Stimulated activated CD4-positive, alpha-beta T cell treated with anti-CD3 and anti-CD28 coated beads, TNF-alpha, amount 100 ng/mL, for 4 hours (primary cell): ENCODE results near the gene POTEF.
"Not testable (repeated sequence)": the region's sequence is repeated elsewhere in the genome, so short reads cannot be mapped to it uniquely, and the experiment has no call there.

Source experiments
- DNase-seq, 3 experiments: peaks; one replicate each; pipeline ENCODE4 v3.0.0-alpha.2; 2020; ENCODE audit warnings: low read depth in 3 of 3

Gene POTEF

DNA sequence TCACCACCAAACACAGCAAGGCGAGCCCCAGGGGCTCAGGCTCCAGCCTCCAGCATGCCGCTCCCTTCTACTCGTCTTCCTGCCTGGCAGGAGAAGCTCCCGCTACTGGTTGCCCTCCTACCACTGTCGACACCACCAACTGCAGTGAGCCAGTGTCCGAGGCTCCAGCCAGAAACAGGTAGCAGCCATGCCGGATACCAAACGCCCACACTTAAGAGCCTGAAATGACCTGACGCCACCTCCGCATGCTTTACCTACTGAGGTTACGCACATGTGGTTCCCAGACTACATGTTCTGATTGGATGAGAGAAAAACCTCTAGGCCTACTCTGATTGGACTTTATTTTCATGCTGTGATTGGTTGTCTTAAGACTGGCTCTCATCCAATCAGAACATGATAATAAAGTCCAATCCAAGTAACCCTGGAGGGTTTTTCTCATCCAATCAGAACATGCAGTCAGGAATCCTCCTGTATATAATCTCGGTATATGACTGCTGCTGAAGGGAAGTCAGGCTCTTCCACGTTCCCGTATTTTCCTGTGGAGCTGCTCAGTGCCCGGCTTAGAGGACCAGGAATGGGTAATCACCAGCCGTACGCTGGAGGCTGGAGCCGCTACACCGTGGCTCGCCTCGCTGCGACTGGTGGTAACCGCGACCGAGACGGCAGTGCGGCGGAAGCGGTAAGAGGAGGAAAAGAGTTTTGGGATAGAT is at the start of gene POTEF:
TSS of gene POTEF (minus strand) at position 103 of the 710 bp plus-strand sequence. CDS start 8,707 bp downstream, outside the sequence.
- DNase-seq = not testable (repeated sequence)

DNA sequence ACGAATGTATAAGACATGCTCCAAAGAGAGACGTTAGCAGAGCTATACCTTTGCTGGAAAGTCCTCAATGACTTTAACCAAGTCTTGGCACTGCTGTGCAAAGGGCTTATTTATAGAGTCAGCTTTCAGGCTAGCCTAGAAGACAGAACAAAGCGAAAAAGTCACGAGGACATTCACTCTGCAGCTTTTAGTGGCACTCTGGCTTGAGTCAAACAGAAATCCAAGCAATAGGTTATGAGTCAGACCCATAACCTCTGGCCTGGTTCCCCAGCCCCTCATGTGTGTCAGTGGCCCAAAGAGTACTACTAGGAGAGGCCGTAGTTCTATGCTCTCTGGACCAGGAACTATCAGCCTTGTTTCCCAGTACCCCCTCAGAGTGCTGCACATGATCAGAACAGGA is 45.8 kb upstream of the POTEF start:
- DNase-seq = not testable (repeated sequence)

DNA sequence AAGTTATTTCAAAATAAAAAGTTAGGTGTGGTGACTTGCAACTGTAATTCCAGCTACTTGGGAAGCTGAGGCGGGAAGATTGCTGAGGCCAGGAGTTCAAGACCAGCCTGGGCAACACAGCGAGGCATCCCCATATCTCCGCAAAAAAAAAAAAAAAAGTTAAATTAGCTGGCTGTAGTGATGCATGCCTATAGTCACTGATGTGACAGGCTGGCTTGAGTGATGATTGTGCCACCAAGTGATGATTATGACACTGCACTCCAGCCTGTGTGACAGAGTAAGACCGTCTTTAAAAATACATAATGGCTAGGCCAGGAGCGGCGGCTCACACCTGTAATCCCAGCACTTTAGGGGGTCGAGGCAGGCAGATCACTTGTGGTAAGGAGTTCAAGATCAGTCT is 40.9 kb upstream of the POTEF start:
- no peak for DNase-seq

DNA sequence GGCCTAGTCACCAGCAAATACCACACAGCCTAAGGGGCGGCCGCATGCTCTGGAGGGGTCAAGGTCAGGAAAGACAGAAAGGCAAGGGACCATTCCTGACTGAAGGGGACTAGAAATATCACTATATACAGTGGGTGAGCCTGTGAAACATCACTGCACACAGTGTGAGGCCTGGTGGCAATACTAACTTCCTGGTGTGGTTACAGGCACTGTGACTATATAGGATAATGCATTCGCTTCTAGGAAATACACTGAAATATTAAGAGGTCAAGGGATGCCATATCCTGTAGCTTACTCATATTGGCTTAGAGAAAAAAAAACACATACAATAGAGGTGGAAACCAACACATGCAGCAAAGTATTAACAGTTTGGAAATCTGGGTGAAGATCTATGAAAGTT is 40.1 kb upstream of the POTEF start:
- not testable (repeated sequence) for DNase-seq

DNA sequence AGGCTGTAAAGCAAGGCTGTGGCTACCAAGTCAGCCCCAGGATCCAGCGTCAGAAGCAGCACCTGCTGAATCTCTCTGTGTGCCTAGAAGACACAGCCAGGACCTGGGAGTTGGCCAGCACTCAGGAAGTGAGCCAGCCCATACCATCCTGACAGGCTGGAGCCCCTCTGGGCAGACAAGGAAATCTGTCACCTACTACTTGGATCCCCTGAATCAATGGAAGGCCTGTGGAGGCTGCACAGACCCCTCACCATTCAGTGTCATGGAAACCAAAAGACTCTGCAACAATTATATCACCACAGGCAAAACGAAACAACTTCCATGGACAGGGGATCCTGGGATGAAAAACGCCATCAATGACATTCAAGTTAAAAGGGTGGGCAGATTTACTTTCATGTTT is 37.6 kb upstream of the POTEF start:
- not testable (repeated sequence) for DNase-seq

DNA sequence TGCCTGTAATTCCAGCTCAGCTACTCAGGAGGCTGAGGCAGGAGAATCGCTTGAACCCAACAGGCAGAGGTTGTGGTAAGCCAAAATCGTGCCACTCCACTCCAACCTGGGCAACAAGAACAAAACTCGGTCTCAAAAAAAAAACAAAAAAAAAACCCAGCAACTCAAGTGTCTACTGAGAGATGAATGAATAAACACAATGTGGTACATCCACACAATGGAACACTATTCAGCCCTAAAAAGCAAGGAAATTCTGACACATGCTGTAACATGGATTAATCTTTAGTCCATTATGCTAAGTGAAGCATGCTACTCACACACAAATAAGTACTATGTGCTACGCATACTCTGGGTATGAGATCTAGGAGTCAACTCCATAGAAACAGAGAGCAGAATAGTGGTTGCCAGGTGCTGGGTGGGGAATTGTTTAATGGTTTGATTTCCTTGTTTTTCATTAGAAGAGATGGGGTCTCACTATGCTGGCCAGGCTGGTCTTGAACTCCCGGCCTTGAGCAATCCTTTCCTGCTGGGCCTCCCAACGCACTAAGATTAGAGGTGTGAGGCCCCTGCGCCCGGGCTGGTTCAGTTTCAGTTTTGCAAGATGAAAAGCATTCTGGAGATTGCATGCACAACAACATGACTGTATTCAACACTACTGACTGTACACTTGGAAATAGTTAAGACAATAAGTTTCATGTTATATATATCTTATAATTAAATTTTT is 36.4 kb upstream of the POTEF start:
- DNase-seq = no peak

DNA sequence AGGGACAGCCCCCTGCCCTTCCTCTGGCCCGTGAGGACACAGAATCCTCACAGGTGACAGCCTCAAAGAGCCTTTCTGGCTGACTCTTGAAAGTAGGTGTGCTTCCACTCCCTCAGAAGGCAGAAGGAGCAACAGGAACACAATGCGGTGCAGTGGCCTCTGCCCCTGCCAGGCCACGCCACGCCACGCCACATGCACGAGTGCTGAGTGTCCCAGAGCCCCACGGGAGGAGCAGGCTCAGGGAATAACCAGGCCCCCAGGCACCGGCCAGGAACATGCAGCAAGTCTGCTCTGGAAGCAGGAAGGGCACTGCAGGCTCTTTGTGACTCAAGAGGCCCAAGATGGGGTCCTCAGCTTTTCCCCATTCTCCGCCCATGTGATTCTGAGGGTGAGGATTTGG is 33.9 kb upstream of the POTEF start:
- no peak for DNase-seq

DNA sequence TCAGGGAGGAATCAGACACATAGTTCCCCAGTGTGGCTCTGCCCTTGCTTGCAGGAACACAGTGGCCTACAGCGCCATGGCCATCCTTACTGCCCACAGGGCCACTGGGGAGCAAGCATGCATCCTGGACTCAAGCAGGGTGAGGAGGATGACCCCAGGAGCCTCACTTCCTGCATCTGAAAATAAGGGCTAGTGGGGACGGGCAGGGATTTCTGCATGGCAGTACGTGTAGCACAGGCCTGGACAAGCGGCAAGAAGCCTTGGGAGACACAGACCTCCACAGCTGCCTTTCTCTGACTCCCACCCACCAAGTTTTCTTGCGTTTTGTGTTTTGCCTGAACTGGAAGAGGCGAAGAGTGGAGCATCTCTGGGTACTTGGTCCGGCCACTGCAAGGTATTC is 33.5 kb upstream of the POTEF start:
- not testable (repeated sequence) for DNase-seq

DNA sequence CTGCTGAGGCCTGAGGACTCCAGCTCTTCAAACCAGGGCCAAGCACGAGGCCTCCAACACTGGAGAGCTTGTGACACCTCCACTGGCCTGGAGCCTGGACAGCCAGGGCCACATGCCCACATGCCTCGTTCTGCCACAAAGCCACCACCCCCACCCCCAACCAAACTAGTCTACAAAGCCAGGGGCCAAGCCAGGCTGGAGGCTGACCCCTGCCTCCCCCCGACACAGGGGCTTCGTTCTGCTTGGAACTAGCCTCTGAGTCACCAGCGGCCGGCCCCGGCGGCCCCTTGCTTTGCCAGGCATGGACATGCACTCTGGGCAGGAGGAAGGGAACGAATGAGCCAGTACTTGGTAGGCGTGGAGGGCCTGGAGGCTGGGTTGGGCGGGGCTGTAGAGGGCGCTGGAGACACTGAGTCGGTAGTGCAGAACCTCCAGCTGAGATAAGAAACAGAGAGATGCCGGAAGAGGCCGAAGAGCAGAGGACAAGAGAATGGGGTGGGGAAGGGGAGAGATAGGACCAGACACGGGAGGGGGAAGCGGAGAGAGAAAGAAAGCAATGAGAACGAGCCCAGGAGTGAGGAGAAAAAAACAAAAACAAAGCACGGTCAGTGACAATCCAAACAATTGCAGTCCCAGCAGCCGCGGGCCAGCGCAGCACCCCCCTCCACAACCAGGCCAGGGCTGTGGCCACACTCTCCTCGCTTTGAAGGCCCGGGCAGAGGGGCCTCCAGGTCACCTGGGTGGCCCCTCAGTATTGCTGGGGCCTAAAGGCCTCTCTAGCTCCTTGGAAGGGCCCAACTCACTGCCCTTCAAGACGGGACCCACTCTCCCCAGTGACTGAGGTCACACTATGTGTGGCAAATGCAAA is 32.0 kb upstream of the POTEF start:
- not testable (repeated sequence) for DNase-seq

DNA sequence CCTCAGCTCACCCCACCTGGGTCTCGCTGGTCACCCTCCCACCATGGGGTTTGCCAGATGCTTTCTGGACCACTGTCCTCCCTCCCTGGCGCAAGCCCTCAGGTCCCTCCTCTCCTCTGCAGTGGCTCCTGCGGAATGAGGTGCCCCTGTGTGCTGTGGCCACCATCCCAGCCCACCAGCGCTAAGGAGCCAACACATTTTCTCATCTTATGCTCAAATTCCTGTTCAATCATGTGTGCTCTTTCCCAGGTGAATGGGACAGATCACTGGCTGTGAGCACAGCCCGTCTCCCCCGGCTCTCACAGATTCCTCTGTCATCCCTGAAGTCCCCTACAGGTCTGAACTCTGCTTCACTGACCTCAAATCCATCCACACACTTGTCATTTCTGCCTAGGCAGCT is 31.1 kb upstream of the POTEF start:
- DNase-seq = no peak

DNA sequence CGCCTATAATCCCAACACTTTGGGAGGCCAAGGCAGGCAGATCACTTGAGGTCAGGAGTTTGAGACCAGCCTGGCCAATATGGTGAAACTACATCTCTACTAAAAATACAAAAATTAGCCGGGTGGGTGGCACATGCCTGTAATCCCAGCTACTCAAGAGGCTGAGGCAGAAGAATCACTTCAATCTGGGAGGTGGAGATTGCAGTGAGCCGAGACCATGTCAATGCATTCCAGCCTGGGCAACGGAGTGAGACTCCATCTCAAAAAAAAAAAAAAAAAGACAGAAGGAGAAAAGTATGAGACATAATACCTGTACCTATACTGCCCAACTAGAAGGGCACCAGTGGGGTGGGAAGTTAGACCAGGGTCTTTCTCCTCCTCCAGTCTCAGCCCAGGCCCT is 30.4 kb upstream of the POTEF start:
- not testable (repeated sequence) for DNase-seq

DNA sequence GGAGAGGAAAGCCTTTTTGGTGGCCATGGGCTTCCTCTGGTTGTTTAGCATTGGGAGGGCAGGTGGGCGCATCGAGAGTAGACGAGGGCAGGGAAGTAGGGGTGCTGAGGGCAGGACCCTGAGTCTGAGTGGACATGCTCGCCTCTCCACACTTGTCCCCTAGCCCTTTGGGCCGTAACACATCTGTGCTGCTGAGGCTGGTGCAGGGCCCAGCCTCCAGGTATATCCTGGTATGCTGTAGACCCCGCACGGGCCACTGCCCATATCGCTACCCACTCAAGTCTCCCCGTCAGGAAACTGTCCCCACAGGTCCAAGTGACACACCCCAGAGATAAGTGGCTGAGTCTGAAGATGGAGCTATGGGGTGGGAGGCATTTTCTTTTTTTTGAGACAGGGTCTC is 29.6 kb upstream of the POTEF start:
- no peak for DNase-seq

DNA sequence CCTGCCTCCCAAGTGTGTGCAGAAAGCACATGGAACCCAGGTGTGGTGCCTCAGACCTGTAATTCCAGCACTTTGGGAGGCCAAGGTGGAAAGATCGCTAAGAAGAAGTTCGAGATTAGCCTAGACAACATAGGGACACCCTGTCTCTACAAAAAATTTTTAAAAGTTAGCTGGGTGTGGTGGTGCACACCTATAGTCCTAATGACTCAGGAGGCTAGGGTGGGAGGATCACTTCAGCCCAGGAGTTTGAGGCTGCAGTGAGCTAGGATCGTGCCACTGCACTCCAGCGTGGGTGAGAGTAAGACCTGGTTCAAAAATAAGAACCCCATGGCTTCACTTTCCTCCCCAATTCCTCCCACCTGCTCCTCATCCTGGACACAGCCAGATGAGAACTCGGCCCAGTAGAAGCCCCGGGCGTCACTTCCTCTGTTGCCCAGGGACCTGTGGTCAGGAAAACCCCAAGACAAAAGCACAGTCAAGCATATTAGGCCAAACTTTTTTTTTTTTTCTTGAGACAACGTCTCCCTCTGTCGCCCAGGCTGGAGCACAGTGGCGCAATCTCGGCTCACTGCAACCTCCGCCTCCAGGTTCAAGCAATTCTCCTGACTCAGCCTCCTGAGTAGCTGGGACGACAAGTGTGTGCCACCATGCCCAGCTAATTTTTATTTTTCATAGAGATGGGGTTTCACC is 28.9 kb upstream of the POTEF start:
- not testable (repeated sequence) for DNase-seq

DNA sequence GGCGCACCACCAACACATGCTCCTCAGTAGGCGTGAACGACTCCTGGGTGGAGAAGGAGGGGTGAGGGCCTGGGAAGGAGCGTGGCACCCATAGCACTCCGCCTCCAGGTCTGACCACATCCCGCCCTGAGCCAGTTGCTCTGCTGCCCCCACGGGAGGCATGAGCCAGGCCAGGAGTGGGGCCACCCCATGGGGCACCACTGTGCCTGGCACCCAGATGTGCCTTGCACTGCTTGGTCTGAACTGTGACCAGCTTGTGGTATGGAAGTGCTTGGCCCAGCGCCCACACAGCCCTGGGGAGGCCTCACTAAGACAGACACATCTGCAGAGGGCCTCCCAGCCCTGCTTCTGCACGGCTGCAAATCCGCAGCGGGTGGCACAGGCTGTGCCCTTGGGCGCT is 28.3 kb upstream of the POTEF start:
- not testable (repeated sequence) for DNase-seq

DNA sequence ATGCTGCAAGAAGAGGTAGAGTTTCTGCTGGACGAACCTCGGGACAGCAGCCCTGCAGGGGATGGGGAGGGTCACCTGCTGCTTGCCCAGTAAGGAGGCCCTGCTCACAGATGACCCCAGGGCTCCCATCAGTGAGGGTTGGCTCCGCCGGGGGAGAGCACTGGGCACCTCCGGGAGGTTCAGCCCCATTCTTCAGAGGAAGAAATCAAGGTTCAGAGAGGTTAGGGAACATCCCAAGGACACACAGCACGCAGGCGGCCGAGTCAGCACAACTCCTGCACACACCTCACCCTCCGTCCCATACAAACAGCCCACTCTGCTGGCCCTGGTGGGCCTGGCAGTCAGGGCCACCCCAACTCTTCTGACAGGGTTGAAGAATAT is 27.6 kb upstream of the POTEF start:
- no peak for DNase-seq

DNA sequence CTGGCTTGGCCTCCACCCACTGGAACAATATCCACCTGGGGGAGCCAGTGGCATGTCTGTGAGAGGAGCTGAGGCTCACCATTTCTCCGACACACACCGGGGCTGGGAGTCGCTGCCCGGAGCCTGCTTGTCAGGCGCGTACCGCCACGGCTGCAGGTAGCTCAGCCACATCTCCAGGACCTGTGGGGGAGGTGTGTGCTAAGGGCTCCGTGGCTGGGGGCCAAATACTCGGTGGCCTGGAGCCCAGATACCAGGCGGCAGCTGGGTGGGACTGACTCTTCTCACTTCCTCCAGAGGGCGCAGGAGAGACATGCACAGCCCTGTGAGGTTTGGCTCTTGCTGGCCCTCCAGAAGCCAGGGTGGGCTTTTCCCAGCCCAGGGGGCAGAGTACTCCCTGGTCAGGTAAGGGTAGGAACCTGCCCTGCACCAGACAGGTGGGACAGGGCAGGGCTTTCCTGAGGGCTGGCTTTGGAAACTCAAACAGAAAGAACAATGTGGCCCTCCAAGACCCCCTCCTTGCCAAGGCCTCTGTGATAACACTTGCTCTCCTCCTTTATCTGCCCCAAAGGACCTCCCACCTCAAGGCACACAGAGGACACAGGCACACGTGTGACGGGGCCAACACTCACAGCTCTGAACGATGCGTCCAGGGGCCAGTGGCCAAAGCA is 27.1 kb upstream of the POTEF start:
- DNase-seq = not testable (repeated sequence)

DNA sequence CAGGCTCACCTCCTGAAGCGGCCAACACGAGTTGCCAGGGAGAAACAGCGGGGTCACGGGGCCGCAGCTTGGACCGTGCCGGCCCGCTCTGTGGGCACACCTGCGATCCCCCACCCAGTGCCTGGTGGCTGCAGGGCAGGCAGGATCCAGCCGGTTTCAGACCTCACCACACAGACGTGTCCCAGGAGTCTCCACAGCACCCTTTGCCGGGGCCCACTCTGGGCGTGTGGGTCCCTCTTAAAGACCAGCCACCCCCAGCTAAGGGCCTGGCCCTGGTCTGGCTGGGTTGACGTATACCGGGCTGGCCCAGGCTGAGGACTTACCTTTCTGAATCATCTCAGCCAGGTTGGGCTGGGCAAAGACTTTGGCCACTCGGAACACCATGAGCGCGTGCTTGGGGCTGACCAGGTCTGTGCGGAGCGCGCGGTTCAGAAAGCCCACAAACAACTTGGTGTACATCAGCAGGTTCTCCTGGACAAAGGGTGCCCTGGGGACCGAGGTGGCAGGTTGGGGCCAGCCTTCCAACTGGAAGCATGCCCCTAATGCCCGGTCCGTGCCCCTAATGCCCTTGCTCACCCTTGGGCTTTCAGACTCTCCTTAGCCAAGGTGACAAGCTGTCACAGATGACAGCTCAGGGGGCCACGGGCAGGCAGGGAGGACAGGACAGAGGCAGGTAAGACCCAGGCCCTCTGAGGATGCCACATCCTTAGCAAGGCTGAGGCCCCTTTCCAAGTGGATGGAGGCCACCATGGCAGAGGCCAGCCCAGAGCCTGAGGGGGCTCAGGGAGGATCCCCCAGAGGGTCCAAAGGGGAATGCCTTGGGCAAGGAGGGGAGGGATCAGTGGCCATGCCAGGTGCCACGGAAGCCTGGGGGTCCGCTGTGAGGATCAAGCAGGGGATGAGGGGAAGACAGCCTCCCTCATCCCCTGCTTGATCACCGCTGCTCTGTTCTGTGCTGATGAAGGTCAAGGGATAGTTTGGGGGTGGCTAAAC is 26.0 kb upstream of the POTEF start:
- no peak for DNase-seq

DNA sequence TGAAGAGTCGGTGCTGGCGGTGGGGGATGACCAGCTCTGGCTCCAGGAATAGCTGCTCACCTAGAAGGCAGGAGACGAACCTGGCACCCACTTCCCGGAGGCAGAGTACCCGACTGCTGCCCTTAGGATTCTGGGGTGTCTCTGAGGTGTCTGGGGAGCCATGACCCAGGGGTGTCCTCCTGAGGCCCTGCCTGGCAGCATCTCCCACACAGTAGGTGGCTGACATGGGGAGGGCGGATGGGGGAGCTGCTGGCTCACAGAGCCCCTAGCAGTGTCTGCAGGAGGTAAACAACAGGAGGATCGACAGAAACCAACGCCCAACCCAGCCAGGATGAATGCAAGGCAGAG is 25.4 kb upstream of the POTEF start:
- DNase-seq = not testable (repeated sequence)

DNA sequence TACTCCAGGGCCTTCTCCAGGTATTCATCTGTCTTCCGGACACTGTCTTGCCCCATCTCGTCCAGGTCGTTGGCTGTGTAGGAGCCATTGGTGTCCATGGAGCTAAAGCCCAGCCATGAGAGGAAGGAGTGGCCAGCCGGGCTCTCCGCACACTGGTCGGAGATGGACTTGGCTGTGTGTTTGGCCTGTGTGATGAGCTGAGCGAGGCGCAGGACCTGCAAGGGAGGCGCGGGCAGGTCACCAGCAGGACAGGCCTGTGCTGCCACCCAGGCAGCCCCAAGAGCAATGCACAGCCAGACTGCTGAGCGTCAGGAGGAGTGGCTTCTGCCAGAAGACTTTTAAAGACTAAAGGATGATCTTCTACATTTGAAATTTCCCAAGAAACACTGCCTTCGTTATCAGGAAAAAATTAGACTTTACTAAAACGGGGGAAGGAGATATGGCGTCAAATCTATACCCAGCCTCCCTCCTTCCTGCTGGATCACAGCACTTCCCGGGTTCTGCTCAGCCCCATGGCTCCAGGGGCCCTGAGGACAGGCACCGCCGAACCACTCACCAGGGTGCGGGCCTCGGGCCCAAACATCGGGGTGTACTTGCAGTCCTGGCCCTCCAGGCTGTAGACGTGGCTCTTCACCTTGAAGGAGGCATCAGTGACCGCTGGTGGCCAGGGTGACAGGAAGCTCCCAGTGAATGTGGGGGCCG is 24.9 kb upstream of the POTEF start:
- DNase-seq = not testable (repeated sequence)
